ENCODE measurements around the gene CFAP46.

CFAP46 gene

DNA sequence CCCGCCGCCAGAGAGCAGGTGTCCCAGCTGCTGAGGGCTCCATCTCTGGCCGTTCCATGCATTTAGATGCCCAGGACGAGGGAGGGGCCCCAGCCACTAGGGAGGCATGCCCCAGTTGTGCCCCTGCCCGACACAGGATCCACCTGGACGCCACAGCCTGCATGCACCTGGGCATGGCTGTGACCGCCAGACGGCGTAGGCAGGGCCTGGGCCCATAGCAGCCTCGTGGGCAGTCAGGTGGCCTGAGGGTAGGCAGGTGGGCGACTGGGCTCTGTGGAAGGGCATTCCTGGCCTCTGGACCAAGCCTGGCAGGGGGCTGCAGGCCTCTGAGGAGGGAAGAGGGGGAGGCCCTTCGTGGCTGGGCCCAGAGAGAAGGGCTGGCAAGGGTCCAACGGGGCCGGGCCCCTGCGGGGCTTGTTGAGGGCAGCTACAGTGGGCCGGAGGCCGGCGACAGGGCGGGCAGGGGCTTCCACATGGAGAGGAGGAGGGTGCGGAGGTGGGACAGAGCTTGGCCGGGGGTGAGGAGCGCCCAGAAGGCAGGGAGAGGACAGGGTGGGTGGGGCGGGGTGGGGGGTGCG lies 80.4 kb downstream of the CFAP46 start:
- DNase-seq (ENCODE audit: low spot score), result no peak

DNA sequence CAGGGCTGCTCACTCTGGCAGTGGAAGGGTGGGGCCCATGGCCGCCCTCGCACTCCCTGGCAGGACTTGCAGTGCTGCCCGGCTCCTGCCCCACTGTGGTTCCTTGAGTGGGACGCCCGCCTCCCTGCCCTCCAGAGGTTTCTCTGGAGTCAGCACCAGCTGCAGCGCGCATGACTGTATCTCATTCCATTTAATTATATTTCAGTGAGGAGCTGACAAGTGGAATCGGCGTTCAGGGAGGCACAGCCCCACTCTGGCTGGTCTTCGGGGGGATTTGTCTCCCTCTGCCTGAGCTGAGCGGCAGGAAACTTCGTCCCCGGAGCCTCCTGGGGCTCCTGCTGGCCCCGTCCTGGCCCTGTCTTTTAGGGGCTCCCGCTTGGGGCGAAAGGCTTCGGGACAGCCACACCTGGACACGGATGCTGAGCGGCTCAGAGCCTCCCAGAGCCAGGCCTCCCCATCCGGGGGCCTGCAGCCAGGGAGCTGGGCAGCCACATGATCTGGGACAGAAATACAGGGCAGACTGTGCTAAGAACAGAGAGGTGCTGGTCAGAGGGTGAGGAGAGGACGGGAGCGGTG lies 81.2 kb downstream of the CFAP46 start:
- no peak for DNase-seq (ENCODE audit: low spot score)

DNA sequence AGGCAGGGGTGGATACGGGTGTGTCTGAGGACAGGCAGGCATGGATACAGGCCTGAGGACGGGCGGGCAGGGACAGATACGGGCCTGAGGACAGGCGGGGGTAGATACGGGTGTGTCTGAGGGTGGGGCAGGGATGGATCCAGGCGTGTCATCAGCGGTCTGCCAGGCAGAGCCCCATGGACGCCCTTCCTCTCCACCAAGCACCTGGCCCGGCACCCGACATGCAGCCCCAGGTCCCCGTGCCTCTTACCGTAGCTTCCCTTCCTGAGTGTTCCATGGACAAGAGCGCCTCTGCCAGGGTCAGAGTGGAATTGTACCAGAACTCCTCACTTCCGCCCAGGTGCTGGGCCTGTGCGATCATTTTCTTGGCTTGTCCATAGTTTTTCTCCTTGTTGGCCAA lies 81.8 kb downstream of the CFAP46 start:
- DNase-seq (ENCODE audit: low spot score), result no peak

DNA sequence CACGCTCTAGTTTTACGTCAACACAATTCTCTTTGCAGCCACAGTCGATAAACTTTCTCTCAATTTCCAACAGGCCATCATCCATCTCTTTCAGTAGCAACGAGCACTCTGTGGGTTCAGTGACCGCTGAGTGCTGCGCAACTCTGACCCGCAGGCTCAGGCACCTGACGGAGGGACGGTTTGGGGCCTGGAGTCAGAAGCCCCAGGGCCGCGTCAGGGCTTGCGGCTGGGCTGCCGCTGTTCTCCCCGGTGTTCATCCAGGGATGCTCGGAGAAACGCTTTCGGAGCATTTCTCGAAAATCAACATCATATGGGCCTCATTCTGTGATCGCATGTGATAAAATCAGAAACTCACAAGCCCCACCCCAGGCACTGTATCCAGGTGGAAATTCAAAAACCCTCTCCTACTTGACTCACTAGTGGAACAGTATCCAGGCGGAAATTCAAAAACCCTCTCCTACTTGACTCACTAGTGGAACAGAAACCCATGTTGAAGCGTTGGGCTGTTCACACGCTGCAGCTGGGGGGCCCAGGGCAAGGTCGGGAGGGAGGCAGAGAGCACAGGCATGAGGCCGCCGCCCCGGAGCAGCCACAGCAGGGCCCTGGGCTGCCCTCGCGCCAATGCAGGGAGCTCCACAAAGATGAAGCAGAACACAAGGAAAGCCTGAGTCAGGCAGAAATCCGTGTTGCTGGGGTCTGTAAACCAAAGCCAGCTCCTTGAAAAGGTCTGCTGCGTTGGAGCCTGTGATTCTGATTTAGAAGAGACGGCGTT lies 83.1 kb downstream of the CFAP46 start:
- no peak for DNase-seq (ENCODE audit: low spot score)

DNA sequence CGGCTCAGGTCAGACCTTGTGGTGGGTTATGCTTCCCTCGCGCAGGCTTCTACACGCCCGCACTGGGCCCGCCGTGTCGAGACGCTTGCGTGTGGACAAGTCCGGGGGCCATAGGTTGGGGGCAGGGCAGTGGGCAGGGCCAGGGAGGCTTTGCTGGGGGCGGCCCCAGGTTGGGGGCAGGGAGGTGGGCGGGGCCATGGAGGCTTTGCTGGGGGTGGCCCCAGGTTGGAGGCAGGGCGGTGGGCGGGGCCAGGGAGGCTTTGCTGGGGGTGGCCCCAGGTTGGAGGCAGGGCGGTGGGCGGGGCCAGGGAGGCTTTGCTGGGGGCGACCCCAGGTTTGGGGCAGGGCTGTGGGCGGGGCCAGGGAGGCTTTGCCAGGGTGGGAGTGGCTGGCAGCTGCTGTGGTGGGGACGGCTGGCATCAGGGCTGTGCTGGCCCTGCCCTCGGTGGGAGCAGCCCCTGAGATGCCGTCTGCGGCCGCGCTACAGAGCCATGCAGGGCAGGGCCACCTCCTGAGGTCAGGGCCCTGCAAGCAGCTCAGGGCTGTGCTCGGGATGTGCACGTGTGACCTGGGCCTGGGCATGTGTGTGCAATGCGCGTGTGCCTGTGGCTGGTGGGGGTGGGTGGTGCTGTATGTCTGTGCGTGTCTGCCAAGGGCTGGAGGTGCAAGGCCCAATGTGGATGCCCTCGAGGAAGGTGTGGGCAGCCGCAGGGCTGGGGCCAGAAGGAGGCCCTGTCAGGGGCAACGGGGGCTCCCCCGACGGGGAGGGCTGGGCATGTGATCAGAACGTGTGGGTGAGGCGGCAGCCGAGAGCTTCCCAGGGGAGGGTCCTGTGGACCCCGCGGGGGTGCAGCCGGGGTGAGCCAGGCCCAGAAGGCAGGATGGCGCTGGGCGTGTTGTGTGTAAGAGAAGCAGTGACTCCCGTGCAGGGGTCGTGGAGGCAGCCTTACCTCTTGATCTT lies 84.0 kb downstream of the CFAP46 start:
- no peak for DNase-seq (ENCODE audit: low spot score)

DNA sequence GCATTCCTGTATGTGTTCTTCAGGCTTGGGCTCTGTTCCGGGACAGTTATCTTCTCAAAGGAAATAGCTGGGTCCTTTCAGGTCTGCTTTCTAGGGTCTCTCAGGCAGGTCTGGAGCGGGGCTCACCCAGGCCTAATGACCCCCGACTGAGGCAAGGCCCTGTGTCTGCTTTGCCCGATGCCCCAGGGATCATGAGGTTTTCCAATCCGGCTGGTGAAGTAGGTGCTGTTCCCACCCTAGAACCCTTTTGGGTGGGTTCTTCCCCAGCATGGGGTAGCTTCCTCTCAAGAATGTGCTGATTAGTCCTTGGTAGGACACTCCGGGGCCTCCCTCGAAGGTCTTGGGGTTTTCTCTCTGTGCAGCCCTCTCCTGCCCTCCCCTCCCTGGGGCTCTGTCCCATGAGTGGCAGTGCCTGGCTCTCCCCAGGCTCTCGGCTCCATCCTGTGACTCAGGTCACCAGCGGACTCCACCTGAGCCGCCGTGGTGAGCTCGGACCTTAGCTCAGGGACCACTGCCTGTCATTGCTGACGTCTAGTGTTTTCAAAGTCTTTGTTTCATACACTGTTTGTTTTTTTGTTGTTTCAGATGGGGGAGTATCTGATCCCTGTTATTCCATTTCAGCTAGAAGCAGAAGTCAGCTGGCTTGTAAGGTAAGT lies 85.4 kb downstream of the CFAP46 start:
- DNase-seq (ENCODE audit: low spot score), result no peak

DNA sequence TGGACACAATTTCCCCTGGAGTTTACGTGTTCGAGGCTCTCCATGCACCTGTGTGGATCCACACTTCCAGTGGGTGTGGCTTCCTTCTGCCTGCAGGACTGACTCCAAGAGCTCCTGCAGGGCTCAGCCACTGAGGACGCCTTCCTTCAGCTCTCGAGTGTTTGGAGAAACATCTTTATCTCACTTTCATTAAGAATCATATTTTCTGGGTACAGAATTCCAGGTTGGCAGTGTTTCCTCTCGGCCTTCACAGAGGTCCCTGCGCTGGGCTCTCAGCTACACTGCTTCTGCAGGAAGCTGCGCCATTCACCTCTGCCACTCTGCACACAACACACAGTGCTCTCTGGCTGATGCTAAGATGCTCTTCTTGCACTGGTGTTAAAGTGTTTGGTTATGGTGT lies 86.5 kb downstream of the CFAP46 start:
- no peak for DNase-seq (ENCODE audit: low spot score)

DNA sequence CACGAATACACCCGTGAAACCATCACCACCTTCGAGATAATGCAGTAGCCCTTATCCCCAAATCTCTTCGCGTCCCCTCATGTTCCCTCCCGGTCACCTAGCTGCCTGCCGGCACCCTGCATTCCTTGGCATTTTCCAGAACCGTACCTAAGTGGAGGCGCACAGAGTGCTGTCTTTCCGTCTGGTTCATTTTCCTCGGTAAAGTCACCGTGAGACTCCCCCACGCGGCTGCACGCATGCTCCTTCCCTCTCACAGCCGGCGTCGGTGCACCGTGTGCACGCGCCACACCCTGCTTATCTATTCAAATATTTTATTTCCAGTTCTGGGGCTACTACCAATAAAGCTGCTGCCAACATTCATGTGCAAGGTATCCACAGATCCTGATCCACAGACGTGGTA lies 90.9 kb downstream of the CFAP46 start:
- no peak for DNase-seq (ENCODE audit: low spot score)

DNA sequence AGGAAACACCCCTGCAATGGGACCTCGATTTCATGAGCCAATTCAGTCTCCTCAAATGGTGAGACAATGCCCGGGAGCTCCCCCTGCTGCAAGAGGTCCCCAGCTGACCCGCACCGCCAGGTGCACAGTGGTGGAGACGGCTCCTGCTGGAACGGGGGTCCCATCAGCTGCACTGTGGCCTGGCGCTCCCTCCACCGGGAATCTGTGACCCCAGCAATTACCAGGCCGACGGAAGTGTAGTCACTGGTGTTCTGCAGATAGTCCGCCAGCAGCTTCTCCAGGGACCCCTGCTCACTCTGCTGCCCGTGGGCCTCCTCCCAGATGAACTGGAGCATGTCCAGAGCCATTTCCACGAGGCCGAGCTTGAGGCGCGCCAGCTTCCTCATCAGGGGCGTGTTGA lies 91.5 kb downstream of the CFAP46 start:
- DNase-seq (ENCODE audit: low spot score), result no peak

DNA sequence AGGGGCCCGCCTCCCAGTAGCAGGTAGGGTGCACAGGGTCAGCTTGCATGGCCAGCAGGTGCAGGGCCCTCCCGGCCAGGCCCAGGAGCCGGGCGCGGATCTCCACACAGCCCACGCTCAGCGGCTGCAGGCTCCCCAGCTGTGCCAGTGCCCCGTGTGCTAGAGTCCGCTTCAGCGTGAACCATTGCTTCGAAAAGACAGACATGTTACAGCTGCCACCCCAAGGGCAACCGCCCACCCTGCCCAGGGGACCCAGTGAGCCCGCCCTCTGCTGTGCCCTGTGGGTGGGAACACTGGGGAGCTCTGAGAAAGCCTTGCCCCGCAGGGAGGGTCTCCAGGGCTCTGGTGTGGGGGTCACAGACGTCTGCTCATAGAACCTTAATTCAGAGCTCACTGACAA lies 92.1 kb downstream of the CFAP46 start:
- no peak for DNase-seq (ENCODE audit: low spot score)

DNA sequence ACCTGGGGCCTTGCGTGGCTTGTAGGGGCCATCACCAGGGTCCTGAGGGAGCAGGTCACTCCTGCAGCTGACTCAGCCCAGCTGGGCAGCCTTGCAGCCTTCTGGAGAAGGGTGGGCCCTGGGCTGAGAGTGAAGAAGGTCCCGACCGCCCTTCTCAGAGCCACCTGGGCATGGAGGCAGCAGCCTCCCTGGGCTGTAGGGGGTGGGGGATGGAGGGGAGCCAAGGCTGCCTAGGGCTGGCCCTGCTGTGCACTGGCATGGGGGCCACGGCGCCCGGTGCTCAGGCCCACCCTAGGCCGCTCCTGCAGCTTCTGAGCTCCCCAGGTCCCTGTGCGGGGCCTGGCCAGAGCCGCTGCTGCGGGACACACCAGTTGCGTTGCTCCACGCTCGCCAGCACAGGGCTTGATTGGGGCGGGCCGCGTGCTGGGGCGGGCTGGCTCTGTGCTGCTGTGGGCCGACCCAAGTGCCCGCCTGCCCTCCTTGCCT lies 92.8 kb downstream of the CFAP46 start:
- DNase-seq (ENCODE audit: low spot score), result no peak

DNA sequence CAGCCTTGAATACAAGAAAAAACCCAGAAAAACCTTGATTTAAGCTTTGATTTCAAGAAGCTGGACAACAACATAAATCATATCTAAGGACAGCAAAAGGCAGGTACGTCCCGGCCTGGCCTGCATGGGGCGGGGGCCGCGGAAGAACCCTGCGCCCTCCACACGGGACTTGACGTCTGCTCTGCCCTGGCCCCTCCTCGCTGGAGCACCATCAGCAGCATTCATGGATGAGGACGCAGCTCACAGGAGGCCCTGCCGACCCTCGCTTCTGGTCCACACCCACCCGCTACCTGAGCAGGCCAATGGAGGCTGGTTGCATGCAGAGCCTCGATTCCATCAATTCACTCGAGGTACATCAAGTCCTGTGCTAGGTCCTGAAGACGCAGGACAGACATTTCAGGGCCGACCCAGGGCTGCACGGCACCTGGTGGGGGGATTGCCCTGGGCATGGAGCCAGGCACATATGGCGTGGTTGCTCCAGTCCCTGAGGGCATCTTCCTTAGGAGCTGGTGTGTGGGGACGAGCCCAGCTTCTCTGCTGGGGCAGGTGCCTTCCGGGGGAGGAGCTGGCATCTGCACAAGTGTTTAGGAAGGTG lies 93.3 kb downstream of the CFAP46 start:
- DNase-seq (ENCODE audit: low spot score), result no peak

DNA sequence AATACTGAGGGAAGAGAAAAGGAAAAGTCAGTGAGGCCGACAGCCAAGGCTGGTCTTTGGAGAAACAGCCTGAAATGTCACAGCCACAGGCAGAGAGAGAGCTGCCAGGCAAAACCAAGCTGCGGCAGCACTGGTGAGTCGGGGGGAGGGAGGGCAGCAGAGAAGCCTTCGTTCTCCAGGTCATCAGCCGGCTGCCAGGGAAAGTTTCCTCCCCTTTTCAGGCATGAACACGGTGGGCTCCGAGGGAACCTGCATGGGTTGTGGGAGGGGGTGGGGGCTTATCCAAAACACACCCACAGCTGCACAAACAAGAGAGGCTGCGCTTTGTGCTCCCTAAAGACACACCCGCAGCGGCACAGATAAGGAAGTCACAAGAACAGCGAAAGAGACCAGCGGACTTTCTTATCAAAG lies 94.1 kb downstream of the CFAP46 start:
- DNase-seq (ENCODE audit: low spot score), result no peak

DNA sequence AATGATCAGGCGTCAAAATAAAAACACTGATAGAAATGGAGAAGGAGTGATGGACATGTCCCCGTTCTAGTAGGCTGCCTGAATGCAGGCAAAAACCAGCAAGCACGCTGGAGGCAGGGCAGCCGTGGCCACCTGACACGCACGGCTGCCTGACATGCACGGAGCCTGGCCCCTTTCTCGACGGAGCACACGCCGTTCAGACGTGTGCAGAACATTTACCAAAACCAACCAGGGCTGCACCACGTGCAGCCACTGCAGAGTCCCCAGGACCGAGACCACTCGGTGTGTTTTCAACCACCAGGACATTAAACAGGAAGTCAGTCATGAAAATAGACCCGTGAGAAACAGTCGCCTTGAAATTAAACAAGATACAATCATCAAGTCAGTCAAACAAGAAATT lies 94.5 kb downstream of the CFAP46 start:
- no peak for DNase-seq (ENCODE audit: low spot score)

DNA sequence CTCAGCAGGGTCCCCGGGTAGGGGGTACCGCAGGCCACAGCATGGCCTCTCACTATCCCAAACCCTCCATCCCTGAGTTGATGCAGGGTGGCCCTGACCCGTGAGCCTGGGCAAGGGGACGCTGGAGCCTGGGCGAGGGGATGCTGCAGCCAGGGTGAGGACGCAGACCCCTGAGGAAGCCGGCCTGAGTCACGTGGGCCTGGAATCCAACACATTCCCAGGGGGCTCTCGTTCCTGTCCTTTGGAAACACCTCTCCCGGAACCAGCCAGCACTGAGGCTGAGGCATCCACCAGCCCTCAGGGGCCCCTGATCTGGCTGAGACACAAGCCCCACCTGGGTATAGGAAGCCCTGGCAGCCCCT lies 95.0 kb downstream of the CFAP46 start:
- DNase-seq (ENCODE audit: low spot score), result no peak

DNA sequence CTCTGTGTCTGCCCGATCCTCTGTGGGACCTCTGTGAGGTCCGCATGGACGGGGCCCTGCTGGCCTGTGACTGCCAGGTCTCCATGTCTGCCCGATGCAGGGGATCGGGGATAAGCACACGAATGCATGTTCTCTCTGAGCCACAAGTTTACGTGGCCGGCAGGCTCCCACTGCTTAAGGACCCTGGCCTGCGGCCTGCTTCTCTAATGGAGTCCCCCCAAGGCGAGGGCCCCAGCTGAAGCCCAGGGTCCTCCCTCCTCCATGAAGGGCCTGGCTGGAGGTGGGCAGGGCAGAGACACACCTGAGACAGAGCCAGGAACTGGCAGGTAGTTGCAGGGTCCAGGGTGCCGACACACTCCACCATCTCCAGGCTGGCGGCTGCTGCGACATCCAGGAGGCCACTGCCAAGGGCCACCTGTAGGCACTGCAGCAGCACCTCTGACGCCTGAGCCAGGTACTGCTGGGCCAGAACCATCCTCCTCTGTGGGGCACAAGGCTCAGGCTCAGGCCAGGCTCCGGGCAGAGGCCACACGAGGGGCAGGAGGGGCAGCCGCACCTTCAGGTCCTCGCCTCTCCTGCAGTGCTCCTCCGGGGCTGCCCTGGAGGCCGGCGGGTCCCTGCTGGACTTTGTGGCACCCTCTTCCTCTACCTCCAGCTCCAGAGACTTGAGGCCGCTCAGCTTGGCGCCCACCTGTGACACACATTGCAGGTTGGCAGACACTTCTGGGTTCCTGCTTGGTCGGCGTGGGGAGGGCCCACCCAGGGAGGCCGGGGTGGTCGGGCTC lies 95.5 kb downstream of the CFAP46 start:
- no peak for DNase-seq (ENCODE audit: low spot score)

DNA sequence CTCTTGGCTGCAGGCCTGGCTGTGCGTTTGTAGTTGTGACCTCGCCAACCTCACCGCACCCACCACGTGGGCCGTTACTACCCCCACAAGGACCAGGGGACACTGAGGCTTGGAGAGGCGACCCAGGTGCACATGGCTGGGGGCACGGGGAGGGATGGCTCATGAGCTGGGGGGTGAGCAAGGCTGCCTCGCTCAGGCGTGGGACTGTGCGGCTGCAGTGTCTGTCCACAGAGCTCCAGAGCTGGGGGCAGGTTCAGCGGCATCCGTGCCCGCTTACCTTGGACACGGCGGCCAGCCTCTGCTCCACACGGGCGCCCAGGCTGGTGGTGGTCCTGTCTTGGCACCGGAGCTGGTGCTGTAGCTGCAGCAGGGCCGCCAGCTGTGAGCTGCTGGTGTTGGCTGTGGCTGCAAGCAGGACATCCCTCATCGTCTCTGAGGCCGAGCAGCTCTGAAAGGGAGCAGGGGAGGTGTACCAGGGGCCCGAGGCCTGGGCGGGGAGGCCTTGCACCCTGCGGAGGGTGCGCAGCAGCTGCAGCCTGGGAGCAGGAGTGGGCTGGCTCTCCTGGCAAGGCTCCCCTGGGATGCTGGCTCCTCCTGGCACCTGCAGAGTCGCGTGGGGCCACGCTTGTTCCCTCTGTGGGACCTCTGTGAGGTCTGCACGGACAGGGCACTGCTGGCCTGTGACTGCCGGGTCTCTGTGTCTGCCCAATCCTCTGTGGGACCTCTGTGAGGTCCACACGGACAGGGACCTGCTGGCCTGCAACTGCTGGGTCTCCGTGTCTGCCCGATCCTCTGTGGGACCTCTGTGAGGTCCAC lies 96.4 kb downstream of the CFAP46 start:
- no peak for DNase-seq (ENCODE audit: low spot score)

DNA sequence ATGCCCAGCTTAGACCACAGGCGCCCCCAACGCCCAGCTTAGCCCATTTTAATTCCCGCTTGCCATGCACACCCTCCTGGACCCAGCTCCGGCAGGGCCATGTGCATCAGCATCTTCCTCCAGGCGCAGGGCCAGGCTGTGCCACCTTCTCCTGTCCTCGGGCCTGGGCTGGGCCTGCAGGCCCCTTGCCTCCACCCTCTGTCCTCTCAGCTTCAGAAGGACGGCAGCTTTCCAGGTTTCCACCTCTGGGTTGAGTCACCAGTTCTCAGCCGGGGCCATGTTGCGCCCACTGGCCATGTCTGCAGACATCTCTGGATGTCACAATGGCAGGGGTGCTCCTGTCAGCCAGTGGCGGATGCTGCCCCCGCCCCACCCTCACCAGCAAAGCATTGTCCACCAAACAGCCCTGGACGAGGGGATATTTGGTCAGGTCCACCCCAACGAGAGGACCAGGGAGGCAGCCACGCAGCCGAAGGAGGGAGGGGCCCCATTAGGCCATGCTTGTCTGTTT lies 97.3 kb downstream of the CFAP46 start:
- DNase-seq (ENCODE audit: low spot score), result no peak

DNA sequence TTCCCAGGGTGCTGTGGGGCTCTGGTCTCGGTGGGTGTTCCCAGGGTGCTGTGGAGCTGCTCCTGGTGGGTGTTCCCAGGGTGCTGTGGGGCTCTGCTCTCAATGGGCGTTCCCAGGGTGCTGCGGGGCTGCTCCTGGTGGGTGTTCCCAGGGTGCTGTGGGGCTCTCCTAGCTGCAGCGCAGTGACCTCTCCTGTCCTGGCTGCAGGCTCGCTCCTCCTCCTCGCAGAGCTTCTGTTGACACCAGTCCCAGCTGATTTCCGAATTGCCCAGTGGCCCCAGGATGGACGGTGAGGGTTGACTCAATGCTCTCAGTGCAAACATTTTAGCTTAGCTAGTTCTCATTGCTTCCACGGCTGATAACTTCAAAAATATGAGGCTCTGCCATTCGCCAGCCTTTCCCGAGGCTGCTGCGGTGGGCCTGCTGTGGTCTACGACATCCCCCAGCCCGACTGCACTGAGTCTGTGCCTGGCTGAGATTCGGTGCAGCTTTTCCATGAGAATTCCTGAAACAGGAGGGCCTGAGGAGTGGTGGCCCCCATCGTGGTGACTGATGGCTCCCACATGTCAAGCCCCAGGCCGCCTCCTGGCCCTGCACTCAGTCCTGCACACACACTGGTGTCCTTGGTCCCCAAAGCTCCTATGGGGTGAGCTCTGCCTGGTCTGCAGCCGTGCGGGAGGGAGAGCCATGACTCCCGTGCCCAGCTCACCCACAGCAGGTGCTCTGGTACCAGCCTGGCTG lies 98.1 kb downstream of the CFAP46 start:
- DNase-seq (ENCODE audit: low spot score), result no peak

Measured in putamen (tissue), 1 donor.